Sigmoid colon (tissue), 4 donors: ENCODE results near the gene NPAS1.

Experiments
- POLR2AphosphoS5 ChIP-seq, 4 donors: sonication (generic); formaldehyde crosslinking; IDR thresholded peaks; one replicate each; pipeline ENCODE4 v1.6.1; 2017; ENCODE audit warnings: antibody characterized with exemption in 4 of 4
- TF ChIP-seq, protein P1 (sequence below), 4 experiments: fragments of 450-650 bp in 3 of 4; fragments of 200-600 bp in 1 of 4; IDR thresholded peaks; one replicate each; pipeline ENCODE4 v1.5.1; 2016 to 2019; ENCODE audit warnings: antibody characterized with exemption in 4 of 4, mild to moderate bottlenecking in 3 of 4, moderate library complexity in 2 of 4

DNA sequence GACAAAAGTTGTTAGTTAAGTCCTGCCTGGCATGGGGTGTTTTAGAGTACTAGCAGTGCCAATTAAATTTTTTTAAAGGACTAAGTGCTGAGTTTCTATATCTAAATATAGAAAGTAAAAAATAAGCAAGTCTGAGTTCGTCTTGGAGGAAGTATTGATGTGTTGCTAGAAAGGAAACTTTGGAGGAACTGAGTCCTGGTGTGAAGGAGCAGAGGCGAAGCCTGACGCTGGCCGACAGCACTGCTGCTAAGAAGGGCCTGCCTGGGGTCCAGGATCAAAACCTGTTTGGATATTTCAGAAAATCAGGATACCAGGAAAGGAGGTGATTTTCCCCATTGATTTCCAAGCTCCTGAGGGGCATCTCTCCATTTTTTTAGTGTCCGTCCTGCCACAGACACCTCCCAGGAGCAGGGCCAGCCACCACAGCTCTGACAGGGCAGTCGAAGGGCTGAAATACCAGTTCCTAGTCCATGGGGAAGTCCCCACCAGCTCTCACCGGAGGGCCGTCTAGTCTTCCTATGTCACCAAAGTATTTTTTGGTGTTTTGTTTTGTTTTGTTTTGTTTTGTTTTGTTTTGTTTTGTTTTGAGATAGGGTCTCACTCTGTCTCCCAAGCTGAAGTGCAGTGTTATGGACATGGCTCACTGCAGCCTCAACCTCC, 38.2 kb upstream of the NPAS1 start:
- TF ChIP-seq, protein P1, sequence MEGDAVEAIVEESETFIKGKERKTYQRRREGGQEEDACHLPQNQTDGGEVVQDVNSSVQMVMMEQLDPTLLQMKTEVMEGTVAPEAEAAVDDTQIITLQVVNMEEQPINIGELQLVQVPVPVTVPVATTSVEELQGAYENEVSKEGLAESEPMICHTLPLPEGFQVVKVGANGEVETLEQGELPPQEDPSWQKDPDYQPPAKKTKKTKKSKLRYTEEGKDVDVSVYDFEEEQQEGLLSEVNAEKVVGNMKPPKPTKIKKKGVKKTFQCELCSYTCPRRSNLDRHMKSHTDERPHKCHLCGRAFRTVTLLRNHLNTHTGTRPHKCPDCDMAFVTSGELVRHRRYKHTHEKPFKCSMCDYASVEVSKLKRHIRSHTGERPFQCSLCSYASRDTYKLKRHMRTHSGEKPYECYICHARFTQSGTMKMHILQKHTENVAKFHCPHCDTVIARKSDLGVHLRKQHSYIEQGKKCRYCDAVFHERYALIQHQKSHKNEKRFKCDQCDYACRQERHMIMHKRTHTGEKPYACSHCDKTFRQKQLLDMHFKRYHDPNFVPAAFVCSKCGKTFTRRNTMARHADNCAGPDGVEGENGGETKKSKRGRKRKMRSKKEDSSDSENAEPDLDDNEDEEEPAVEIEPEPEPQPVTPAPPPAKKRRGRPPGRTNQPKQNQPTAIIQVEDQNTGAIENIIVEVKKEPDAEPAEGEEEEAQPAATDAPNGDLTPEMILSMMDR (IDR thresholded peaks at IDR 0.05) = no peak
- TF ChIP-seq POLR2AphosphoS5 (IDR thresholded peaks at IDR 0.05) = no peak
